ENCODE data around the gene ZBED4.
"Not testable (repeated sequence)": the region's sequence is repeated elsewhere in the genome, so short reads cannot be mapped to it uniquely, and the experiment has no call there.

ZBED4 gene

DNA sequence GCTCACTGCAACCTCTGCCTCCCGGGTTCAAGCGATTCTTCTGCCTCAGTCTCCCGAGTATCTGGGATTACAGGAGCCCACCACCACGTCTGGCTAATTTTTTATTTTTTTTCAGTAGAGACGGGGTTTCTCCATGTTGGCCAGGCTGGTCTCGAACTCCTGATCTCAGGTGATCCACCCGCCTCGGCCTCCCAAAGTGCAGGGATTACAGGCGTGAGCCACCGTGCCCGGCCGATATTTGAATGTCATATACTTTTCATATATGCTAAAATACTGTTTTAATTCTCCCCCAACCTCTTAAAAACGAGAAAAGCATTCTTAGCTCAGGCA, 1.1 kb upstream of the ZBED4 start:
- ATAC-seq, DNase-seq: not testable (repeated sequence)

DNA sequence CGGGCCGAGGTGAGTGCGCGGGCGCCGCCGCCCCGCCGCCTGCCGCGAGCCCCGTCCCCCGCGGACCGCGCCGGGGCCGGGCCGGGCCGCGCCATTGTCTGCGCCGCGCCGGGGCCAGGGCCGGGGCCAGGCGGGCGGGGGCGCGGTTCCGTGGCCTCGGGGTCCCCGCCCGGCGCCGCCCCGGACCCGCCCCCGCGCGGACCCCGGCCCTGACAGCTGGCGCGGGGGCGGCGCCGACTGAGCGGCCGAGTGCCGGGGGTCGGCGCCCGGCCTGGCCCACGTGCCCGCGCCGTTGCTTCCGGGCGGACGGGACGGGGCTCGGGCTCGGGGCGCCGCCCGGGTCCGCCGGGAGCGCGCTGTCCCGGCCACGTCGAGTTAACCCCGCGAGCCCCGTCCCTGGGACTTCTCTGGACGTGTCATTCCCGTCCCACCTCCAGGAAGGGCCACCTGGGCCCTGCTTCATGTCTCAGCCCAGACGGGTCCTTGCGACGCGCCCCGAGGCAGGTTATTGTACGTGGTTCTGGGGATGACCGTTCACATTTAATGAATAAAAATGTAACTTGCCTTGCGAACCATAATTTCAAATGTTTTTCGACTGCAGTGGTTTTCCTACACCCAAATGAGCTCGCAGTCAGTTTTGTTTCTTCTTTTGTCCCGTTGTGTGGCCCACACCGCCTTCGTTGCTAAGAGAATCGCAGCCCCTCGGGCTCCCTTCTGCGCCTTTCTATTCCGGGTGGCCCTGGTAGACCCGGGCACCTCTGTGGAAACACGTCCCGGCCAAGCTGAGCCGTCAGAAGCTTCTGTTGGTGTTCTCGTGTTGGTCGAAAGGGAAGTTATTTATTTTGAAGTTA, 562 bp downstream of the ZBED4 start:
- ATAC-seq (peak; percentile 31), DNase-seq (peak; percentile 44)

DNA sequence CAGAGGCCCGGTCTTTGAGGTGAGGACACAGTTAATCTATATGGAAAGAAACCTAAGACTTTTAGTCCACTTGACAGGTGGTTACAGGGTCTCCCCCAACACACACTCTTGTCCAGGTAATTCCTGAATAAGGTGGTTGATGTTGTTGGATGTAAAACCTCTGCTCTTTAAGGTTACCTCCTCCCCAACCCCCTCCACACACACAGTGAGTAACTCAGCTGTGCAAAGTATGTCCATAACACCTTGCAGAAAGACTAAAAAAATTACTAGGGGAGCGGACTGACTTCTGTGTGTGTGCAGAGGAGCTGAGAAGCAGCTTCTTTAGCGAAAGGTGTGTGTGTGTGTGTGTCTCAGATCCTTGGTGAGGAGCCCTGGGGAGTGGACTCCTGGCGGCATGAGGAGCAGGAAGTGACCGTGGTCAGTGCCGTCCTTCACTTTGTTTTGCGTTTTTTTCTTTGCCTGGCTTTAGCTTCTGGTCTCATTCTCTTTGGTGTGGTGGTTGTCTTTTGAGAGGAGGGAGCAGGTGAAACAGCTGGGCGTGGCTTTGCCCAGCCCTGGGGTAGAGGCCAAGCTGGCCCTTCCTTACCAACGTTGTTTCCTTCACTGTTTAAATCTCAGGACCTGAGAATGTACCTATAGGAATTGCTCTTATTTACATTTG, 1.7 kb downstream of the ZBED4 start:
- DNase-seq = no peak
- no peak for ATAC-seq

DNA sequence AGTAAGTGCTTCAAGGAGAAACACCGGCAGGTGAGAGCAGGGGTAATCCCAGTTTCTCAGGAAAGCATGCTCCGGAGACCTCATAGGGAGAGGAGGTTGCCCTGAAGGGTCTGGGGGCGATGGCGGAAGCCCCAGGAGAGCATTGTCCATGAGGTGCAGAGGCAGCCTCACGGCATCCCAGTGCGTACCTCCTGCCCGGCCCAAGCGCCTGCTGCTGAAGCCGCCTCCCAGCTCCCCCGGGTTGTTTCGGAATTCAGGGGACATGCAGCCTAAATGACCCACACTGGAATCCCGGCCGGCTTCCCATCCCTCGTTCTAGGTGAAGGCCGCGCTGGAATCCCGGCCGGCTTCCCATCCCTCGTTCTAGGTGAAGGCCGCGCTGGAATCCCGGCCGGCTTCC, 2.7 kb downstream of the ZBED4 start:
- DNase-seq (no peak), ATAC-seq (no peak)

DNA sequence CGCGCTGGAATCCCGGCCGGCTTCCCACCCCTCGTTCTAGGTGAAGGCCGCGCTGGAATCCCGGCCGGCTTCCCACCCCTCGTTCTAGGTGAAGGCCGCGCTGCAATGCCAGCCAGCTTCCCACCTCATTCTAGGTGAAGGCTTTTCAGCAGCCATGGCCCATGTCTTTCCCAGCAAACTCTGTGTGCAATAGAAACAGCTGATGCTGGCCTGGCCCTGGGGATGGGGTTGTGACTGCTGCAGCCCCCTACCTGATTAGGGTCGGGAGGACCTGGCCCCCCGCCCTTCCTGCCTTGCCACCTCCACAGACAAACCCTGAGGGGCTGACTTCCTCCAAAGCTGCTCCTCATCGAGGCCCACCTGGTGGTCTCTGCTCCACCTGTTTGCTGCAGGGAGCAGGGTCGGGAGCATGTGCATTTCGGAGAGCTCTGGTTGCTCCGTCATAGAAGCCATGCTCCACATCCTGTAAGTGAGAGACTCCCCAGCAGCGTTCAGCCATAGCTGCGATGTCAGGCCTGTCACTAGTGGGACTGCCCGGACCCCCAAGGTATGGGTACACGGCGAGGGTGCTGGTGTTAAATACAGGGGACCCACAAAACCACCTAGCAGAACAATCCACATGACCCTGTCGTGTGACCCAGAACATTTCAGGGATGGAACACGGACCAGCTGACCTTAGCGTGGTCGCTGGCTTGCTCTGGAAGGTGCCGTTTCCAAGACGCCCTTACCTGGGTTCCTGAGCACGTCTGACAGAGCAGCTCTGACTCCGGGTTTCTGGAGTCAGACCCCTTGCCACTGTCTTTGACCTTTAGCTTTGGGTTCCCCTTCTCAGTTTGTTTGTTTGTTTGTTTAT, 3.3 kb downstream of the ZBED4 start:
- DNase-seq = no peak

DNA sequence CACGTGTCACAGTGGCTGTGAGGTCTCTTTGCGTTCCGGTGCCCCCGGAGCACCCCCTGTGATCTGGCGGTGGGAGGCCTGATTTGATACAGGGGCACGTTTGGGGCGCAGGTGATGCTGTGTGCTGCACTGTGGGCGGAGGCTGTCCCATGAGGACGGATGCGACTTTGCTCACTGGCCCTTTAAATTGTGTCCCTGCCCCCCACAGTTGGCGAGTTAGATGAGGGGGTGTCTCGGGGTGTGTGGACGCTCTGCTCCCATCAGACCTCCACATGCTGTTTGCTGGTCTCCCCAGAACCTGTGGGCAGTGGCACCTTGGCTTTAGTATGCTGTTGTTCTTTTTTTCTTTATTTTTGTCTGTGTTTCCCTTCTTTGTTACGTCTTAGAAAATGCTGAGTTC, 5.2 kb downstream of the ZBED4 start:
- DNase-seq = no peak
- ATAC-seq = no peak

More for the DNA sequence above, 3.3 kb downstream of the ZBED4 start:
- ATAC-seq = no peak

DNA sequence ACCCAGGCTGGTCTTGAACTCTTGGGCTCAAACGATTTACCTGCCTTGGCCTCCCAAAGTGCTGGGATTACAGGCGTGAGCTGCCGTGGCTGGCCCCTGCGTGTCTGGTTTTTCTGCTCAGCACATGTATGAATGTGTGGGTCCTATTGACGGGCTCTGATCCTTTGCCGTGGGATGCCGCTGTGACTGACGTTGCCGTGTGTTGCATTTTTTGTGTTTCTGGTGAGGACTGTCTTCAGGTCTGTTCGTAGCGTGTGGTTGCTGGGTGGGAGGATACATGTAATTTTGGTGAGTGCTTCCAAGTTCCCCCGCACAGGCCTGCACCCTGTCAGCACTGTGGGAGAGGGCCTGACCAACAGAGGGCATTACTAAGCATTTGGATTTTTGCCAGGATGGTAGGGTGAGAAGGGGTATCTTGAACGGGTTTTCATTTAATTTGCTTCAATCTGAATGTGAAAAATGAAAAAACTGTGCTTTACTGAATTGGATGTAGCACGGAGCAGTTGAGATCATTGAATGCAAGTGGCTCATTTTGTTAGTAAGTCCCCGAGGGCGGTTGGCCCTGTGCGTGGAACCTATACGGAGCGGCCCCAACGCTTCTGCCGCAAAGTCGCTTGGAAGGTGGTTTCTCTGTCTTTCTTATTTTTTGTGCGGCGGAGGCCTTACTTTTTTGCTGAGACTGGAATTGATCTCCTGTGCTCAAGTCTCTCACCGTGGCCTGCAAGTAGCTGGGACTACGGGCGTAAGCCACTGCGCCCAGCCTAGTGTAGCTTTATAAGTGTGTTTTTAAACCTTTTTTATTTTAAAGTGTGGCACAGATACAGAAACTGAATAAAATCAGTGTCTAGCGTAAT, 8.2 kb downstream of the ZBED4 start:
- DNase-seq = no peak
- no peak for ATAC-seq

DNA sequence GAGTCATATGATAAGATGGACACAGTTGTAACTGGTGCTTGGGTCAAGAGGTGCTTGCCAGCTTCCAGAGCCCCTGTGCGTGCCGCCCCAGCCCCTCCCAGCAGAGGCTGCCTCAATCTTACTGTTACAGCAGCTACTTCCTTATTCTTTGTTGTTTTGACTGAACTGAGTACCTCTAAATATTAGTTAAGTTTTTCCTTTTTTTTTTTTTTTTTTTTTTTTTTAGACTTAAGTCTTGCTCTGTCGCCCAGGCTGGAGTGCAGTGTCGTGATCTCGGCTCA, 8.8 kb downstream of the ZBED4 start:
- ATAC-seq (no peak), DNase-seq (no peak)

DNA sequence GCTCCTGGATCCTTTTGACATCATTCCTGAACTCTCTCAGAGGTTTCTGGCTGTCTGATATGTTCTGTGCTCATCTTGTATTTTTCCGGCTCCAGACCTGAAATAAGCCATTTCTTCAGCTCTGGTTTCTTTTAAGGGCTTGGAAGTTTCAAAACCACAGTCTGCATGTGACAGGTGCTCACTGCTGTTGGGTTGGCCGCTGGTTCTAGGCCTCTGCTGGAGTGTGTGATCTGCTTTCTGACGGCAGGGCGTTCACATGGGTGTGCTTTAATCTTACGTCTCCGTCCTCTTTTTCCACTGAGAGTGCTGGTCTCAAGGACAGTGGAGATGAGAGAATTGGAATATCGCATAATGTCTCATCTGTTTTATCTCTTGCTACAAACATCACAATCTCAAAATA, 10.3 kb downstream of the ZBED4 start:
- DNase-seq (no peak), ATAC-seq (no peak)

DNA sequence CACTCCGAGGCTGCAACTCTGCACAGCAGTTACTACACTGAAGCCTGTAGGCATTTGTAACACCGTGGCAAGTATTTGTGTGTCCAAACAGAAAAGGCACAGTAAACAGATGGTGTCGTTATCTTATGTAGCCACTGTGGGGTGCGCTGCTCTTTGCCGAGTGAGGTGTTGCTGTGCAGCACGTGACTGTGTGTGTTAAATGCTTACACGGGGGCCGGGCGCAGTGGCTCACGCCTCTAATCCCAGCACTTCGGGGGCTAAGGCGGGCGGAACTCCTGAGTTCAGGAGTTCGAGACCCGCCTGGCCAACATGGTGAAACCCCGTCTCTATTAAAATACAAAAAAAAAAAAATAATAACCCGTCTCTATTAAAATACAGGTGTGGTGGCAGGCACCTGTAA, 11.5 kb downstream of the ZBED4 start:
- no peak for DNase-seq
- ATAC-seq = no peak

DNA sequence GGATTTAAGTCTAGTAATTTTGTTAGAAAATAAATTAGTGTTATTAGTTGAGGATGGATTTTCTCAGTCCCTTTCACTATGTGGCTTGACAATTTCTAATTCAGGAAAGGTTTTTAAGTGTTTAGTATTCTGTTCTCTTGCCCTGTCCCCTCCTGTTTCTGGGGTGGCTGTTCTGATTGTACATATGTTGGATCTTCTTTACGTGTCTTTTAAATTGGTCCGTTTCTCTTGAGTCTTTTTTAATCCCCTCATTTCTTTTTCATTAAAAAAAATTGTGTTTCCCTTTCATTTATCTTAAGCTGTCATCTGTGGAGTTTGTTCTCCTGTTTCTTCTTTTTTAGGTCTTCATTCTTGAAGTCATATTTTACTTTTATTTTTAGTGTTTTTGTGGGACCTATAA, 12.5 kb downstream of the ZBED4 start:
- DNase-seq (no peak), ATAC-seq (no peak)

DNA sequence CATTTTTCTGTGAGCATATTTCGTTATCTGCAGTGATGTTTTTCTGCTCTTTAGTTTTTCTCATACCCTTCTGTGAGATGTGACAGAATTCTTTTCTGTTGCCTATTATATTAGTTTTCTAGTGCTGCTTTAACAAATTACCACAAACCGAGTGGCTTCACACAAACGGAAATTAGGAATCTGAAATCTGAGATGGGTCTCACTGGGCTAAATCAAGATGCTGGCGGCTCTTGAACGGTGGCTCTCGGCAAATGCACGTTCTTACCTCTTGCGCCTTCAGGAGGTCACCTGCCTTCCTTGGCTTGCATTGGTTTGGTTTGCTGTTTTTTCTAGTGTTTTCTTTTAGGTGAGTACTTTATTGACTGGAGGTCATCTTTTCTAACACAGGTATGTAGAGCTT, 13.0 kb downstream of the ZBED4 start:
- DNase-seq (no peak), ATAC-seq (no peak)

DNA sequence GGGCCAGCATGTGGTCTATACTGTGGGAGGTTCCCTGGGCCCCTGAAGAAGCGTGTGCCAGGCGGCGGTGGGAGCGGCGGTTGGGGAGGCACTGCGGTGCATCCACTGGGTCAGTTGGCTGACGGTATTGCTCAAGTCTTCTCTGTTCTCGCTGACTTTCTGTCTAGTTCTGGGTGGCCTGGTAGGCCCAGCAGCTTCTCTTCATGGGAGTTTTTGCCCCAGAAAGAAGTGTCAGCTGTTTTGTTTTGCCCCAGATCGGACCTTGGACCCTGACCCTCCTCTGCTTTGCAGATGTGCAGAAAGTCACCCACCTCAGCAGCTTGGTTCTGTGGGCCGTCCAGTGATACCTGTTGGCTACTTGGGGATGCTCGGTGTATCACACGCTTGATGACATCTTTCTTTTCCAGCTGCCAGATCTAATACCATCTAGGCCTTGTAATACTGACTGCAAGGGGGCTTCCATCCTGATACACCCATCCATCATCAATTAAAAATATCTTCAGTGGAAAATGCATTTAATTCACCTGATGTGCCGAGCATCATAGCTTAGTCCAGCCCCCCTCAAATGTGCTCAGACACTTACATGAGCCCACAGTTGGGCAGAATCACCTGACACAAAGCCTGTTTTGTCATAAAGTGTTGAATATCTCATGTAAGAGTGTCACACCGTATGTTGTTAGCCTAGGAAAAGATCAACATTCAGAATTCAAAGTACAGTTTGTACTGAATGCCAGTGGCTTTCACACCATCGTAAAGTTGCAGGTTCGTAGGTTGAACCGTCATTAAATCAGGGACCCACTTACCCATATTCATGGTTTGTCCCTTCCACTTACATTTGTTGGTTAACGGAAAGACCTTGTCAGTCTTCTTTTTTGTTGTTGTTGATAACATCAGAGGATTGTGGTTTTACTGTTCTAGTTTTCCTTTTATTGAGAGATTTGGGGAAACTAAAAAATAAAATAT, 13.9 kb downstream of the ZBED4 start:
- peak; percentile 69 for ATAC-seq
- DNase-seq = no peak

DNA sequence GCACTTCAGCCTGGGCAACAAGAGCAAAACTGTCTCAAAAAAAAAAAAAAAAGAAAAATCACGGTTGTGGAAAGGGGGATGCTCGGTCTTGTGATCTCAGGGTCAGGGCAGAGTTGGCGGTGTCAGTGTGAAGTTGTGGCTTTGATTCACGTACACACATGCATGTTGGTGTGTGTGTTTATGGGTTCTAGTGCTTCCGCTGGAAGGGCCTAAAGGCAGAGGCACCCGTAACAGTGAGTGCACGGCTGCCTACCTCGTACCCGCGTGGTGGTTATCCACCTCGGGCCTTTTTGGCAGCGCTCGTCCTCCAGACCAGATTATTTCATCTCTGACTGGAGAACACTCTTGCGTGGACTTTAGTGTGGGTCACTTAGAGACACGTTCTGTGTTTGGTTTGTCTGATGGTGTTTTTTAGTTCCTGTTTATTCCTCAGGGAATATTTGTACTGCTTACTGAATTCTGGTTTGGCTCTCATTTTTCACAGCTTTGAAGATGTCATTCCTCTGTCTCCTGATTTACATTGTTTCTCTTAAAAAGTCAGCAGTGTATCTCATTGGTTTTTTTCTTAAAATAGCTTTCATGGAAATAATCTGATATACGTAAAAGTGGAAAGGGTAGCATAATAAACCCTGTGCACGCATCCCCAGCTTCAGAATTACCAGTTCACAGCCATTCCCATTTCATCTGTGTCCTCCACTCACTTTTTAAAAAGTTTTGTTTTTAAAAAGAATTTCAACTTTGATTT, 15.6 kb downstream of the ZBED4 start:
- ATAC-seq = no peak
- DNase-seq = no peak

DNA sequence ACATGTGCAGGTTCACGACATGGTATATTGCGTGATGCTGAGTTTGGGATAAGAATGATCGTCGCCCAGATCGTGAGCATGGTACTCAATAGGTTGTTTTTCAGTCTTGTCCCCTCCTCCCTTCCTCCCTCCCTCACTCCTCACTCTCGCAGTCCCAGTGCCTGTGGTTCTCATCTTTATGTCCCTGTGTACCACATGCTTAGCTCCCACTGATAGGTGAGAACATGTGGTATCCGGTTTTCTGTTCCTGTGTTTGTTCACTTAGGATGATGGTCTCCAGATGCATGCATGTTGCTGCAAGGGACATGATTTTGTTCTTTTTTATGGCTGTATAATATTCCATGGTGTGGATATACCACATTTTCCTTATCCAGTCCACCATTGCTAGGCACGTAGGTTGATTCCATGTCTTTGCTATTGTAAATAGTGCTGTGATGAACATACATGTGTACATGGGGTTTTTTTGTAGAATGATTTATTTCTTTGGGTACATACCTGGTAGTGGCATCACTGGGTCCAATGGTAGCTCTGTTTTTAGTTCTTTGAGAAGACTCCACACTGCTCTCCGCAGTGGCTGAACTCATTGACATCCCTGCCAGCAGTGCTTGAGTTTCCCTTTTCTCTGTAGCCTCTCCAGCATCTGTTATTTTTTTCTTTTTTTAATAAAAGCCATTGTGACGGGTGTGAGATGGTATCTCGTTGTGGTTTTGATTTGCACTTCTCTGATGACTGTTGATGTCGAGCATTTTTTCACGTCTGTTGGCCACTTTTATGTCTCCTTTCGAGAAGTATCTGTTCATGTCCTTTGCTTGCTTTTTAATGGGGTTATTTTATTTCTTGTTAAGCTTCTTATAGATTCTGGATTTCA, 16.4 kb downstream of the ZBED4 start:
- DNase-seq (no peak), ATAC-seq (peak; percentile 41)

DNA sequence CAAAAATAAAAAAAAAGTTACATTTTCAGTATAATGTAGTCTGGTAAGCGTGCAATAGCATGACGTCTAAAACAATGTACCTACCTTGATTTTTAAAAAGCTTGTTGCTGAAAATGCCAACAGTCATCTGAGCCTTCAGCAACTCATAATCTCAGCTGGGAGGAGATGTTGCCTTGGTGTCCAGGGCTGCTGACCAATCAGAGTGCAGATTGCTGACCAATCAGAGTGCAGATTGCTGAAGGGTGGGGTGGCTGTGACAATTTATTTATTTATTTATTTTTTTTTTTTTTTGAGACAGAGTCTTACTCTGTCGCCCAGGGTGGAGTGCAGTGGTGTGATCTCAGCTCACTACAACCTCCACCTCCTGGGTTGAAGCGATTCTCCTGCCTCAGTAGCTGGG, 17.8 kb downstream of the ZBED4 start:
- DNase-seq = no peak
- no peak for ATAC-seq

DNA sequence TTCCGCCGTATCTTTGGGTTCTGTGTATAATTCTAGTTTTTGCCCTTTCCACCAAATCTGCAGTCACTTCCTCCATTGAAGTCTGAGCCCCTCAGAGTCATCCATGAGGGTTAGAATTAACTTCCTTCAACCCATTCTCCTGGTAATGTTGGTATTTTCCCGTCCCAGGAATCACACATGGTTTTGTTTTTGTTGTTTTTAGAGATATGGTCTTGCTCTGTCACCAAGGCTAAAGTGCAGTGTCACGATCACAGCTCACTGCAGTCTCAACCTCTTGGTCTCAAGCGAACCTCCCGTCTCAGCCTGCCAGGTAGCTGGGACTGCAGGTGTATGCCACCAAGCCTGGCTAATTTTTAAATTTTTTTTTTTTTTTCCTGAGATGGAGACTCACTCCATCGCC, 18.7 kb downstream of the ZBED4 start:
- ATAC-seq (no peak), DNase-seq (no peak)

DNA sequence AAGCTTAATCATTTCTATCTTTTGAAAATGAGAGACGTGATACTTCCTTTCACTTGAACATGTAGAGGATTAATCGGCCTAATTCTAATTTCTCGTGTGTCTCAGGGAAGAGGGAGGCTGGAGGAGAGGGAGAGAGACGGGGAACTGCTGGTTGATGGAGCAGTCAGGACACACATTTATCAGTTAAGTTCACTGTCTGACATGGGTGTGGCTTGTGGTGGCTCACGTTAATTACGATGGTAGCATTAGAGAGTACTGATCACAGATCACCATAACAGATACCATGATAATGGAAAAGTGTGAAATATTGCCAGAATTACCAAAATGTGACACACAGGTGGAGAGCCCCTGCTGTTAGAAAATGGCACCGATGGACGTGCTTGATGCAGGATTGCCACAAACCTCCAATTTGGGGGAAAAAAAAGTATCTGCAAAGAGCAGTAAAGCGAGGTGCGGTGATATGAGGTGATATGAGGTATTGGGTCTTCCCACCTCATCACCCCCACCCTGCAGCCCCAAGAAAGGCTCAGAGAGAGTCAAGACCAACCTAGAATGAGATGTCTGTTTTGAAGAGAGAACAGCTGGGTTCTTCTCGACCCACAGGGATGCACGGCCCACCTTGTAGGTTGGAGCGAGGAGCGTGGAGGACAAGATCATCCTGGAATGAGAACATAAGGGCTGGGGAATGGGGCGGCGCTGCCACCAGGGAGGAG, 19.7 kb downstream of the ZBED4 start:
- no peak for DNase-seq

DNA sequence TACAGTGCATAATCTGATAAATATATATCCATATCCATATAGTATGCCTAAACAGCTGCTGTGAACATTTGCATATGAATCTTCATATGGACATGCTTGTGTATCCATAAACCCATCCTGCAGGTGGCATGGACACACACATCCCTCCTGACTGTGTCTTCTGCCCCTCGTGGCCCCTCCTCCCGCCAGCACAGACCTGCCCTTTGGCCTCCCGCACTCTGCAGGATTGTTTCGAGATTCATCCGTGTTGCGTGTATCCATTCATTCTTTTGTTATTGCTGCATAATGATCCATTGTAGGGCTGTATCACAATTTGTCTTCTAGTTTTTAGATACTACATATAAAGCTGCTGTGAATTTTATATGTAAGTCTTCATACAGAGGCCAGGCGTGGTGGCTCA, 24.0 kb downstream of the ZBED4 start:
- ATAC-seq (no peak), DNase-seq (no peak)

More for the DNA sequence above, 19.7 kb downstream of the ZBED4 start:
- ATAC-seq = no peak
